IPS-18a (cell line): ENCODE data around the gene RAB8B.

Experiments used
- H3K27ac ChIP-seq: one replicate; pipeline ENCODE4 v1.5.1; 2013; ENCODE audit warnings: low read length
- H3K27me3 ChIP-seq: one replicate; pipeline ENCODE4 v1.6.1; 2013; ENCODE audit warnings: mild to moderate bottlenecking, low read length; ENCODE audit not compliant: control insufficient read depth, insufficient read depth
- H3K36me3 ChIP-seq: one replicate; pipeline ENCODE4 v1.6.1; 2013; ENCODE audit warnings: low read depth, low read length; ENCODE audit not compliant: control insufficient read depth
- H3K4me1 ChIP-seq: one replicate; pipeline ENCODE4 v1.6.1; 2013; ENCODE audit warnings: low read depth, low read length; ENCODE audit not compliant: control insufficient read depth
- H3K4me3 ChIP-seq: one replicate; pipeline ENCODE4 v1.5.1; 2013; ENCODE audit warnings: low read length
- H3K9ac ChIP-seq: one replicate; pipeline ENCODE4 v1.6.1; 2013; ENCODE audit warnings: mild to moderate bottlenecking, low read length, moderate library complexity
- H3K9me3 ChIP-seq: one replicate; pipeline ENCODE4 v1.6.1; 2013; ENCODE audit warnings: low read depth, low read length; ENCODE audit not compliant: control insufficient read depth

RAB8B gene

GRCh38 chr15:63212050-63213004 lies 22.9 kb downstream of the RAB8B start:
- H3K4me1 ChIP-seq = peaks cover 17% of the 10 kb centered on the region
- H3K36me3 ChIP-seq = no peaks in the 10 kb centered on the region
- no peaks in the 10 kb centered on the region for H3K9me3 ChIP-seq
- H3K4me3 ChIP-seq = no peak overlapping the region
- no peaks in the 10 kb centered on the region for H3K27me3 ChIP-seq
- no peak overlapping the region for H3K27ac ChIP-seq
- H3K9ac ChIP-seq = no peak overlapping the region

DNA sequence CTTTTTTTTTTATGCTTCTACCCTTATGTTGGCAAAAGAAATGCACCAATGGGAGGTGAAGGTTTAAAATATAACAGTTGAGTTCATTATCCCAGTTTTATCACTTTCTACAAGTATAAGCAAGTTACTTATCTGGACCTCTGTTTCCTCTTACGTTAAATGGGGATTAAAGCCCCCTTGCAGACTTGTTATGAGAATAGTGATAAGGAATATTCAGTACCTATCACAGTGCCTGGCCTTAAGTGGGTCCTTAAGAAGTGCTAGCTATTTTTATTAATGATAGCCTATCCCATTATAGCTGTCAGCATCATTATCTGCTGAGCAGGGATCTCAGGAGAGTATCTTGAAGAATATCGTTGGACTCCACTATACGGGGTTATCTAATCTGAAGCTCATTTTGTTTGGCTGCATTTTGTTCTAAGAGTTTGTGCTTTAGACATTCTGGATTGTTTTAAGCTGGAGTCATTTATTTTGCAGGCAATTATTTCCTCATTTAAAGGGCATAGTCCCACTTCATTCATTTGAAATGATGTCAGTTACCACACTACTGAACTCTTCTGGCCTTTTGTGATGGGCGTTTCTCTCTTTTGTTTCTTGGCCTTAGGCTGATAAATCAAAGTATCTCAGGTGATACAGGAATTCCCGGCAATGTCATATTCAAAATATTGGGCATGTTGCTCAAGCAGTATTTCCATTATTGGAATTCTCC lies 28.8 kb downstream of the RAB8B start:
- no peak overlapping the region for H3K9ac ChIP-seq
- no peaks in the 10 kb centered on the region for H3K36me3 ChIP-seq
- H3K4me1 ChIP-seq = peaks cover 5% of the 10 kb centered on the region
- H3K27ac ChIP-seq = no peak overlapping the region
- H3K27me3 ChIP-seq = no peaks in the 10 kb centered on the region
- no peaks in the 10 kb centered on the region for H3K9me3 ChIP-seq
- H3K4me3 ChIP-seq = no peak overlapping the region

DNA sequence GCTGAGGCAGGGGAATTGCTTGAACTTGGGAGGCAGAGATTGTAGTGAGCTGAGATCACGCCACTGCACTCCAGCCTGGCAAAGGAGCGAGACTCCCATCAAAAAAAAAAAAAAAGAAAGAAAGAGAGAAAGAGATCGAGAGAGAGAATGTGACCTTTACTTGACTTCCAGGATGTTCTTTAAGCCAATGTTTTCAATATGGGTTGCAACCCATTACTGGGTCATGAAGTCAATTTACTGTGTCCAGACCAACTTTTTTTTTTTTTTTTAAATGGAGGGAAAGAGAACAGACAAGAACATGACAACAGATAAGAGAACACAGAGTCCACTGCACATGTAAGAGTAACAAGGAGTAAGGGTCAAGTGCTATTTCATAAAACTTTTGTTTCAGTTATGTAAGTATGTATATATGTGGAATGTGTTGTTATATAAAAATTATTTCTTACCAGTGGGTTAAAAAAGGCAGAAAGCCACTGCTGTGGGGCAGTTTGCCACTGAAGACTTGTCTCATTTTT lies 29.8 kb downstream of the RAB8B start:
- no peaks in the 10 kb centered on the region for H3K36me3 ChIP-seq
- no peak overlapping the region for H3K27ac ChIP-seq
- H3K4me3 ChIP-seq = no peak overlapping the region
- no peaks in the 10 kb centered on the region for H3K27me3 ChIP-seq
- H3K4me1 ChIP-seq = peaks cover 5% of the 10 kb centered on the region
- H3K9ac ChIP-seq = no peak overlapping the region
- H3K9me3 ChIP-seq = no peaks in the 10 kb centered on the region

DNA sequence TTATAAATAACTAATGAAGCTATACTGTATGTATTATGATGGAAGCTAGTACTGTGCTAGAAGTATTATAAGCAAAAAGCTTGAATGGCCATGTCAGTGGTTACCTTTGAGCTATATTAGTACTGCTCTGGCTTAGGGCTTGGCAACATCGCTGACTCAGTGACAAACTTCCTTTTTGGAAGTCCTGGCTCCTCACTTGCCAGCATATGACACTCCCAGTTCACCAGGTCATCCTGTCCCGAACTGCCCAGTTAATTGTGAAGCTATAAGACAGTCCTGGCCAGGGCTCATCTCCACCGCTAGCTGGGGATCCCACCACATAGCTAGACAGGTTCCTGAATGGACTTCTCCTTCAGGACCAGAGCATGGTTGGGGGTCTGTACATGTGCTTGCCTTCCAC lies 31.9 kb downstream of the RAB8B start:
- Histone ChIP-seq H3K27me3 (no peaks in the 10 kb centered on the region), H3K9ac (no peak overlapping the region), H3K27ac (no peak overlapping the region), H3K9me3 (no peaks in the 10 kb centered on the region), H3K36me3 (no peaks in the 10 kb centered on the region), H3K4me3 (no peak overlapping the region), H3K4me1 (peaks cover 5% of the 10 kb centered on the region)

DNA sequence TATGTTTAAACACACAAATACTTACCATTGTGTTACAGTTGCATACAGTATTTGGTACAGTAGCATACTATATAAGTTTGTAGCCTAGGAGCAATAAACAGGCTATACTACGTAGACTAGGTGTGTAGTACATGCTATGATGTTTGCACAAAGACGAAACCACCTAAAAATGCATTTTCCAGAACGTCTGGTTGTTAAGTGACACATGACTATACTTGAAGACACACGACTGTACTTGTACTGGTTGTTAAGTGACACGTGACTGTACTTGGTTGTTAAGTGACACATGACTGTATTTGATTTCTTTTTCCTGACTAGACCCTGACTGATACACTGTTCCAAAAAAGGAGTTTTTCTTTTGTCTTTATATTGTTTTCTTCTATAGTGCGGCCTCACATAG lies 34.1 kb downstream of the RAB8B start:
- Histone ChIP-seq H3K9ac (no peak overlapping the region), H3K4me1 (no peaks in the 10 kb centered on the region), H3K27me3 (no peaks in the 10 kb centered on the region), H3K4me3 (no peak overlapping the region), H3K27ac (no peak overlapping the region), H3K9me3 (no peaks in the 10 kb centered on the region), H3K36me3 (no peaks in the 10 kb centered on the region)

GRCh38 chr15:63225381-63225780 lies 36.0 kb downstream of the RAB8B start:
- Histone ChIP-seq H3K4me1 (no peaks in the 10 kb centered on the region), H3K27ac (no peak overlapping the region), H3K27me3 (no peaks in the 10 kb centered on the region), H3K4me3 (no peak overlapping the region), H3K36me3 (no peaks in the 10 kb centered on the region), H3K9ac (no peak overlapping the region), H3K9me3 (no peaks in the 10 kb centered on the region)

- Histone ChIP-seq H3K4me1 (no peaks in the 10 kb centered on the region), H3K27me3 (no peaks in the 10 kb centered on the region), H3K9me3 (no peaks in the 10 kb centered on the region), H3K4me3 (no peak overlapping the region), H3K27ac (no peak overlapping the region), H3K36me3 (no peaks in the 10 kb centered on the region), H3K9ac (no peak overlapping the region)
Observed at GRCh38 chr15:63226155-63226883, 36.9 kb downstream of the RAB8B start.

DNA sequence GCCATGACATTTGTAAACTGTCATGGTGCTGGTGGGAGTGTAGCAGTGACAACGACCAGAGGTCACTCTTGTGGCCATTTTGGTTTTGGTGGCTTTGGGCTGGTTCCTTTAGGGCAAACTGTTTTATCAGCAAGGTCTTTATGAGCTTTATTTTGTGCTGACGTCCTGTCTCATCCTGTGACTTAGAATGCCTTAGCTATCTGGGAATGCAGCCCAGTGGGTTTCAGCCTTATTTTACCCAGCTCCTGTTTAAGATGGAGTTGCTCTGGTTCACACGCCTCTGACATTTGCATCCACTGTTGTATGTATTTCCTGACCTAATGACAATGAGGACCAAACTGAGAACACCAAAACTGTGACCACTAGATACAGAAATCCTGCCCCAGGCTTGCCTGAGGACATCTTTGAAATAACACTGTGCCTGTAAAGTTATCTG lies 37.6 kb downstream of the RAB8B start:
- H3K36me3 ChIP-seq = no peaks in the 10 kb centered on the region
- no peak overlapping the region for H3K27ac ChIP-seq
- no peak overlapping the region for H3K9ac ChIP-seq

GRCh38 chr15:63227689-63228088 lies 38.3 kb downstream of the RAB8B start:
- Histone ChIP-seq H3K36me3 (no peaks in the 10 kb centered on the region), H3K27ac (no peak overlapping the region), H3K4me3 (no peak overlapping the region), H3K9ac (no peak overlapping the region), H3K27me3 (no peaks in the 10 kb centered on the region), H3K4me1 (no peaks in the 10 kb centered on the region), H3K9me3 (no peaks in the 10 kb centered on the region)

More for the DNA sequence above, 37.6 kb downstream of the RAB8B start:
- Histone ChIP-seq H3K27me3 (no peaks in the 10 kb centered on the region), H3K4me1 (no peaks in the 10 kb centered on the region), H3K4me3 (no peak overlapping the region), H3K9me3 (no peaks in the 10 kb centered on the region)

DNA sequence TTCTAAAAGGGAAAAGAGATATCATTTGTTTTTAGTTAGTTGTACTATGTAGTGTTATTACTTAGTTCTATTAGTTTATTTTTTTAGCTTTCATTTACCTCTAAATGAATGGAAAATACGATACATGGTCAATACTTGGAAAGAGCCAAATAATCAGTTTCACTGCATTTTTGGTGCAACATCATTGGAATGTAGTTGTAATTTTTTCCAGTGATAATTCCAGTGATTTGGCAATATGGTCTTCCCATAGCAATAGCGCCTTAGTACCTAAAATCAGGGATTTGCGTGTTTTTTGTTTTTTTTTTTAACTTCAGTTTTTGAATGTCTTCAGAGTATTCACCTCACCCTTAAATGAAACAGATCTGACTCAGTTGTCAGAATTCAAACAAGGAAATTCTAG lies 41.8 kb downstream of the RAB8B start:
- Histone ChIP-seq H3K27ac (no peak overlapping the region), H3K9me3 (no peaks in the 10 kb centered on the region), H3K27me3 (no peaks in the 10 kb centered on the region), H3K4me1 (no peaks in the 10 kb centered on the region), H3K9ac (no peak overlapping the region), H3K4me3 (no peak overlapping the region), H3K36me3 (no peaks in the 10 kb centered on the region)

GRCh38 chr15:63231706-63232105 lies 42.3 kb downstream of the RAB8B start:
- no peak overlapping the region for H3K9ac ChIP-seq
- no peaks in the 10 kb centered on the region for H3K9me3 ChIP-seq
- H3K27ac ChIP-seq = no peak overlapping the region
- H3K4me1 ChIP-seq = no peaks in the 10 kb centered on the region
- no peak overlapping the region for H3K4me3 ChIP-seq
- H3K27me3 ChIP-seq = no peaks in the 10 kb centered on the region
- no peaks in the 10 kb centered on the region for H3K36me3 ChIP-seq
